OCI-LY1 (cell line): ENCODE data around the gene EVA1C.
"Not testable (repeated sequence)": the region's sequence is repeated elsewhere in the genome, so short reads cannot be mapped to it uniquely, and the experiment has no call there.

ENCODE experiments used
- H2AFZ ChIP-seq: fragments of 200-600 bp; sonication (generic), shearing (Covaris generic); 2 replicates; pipeline ENCODE4 v1.6.0; 2014; ENCODE audit warnings: antibody characterized with exemption, mild to moderate bottlenecking, low read length
- H3F3A ChIP-seq: fragments of 200-600 bp; sonication (generic), shearing (Covaris generic); 2 replicates; pipeline ENCODE4 v1.6.0; 2014; ENCODE audit warnings: mild to moderate bottlenecking, antibody characterized with exemption, low read length, moderate library complexity; ENCODE audit not compliant: insufficient read depth
- H3K27ac ChIP-seq: fragments of 200-600 bp; sonication (generic); 2 replicates; pipeline ENCODE4 v1.5.1; 2014; ENCODE audit warnings: low read length, mixed run types, mild to moderate bottlenecking, low read depth; ENCODE audit not compliant: poor library complexity, severe bottlenecking
- H3K27me3 ChIP-seq: fragments of 200-600 bp; sonication (generic); 2 replicates; pipeline ENCODE4 v1.6.0; 2014; ENCODE audit warnings: antibody characterized with exemption, mild to moderate bottlenecking, low read length, moderate library complexity; ENCODE audit not compliant: insufficient read depth
- H3K36me3 ChIP-seq: fragments of 200-600 bp; sonication (generic); 2 replicates; pipeline ENCODE4 v1.6.1; 2014; ENCODE audit warnings: mild to moderate bottlenecking, antibody characterized with exemption, low read length, moderate library complexity, mixed read lengths; ENCODE audit not compliant: insufficient read depth
- H3K4me1 ChIP-seq: fragments of 200-600 bp; sonication (generic); 2 replicates; pipeline ENCODE4 v1.5.1; 2014; ENCODE audit warnings: mild to moderate bottlenecking, low read length, moderate library complexity; ENCODE audit not compliant: insufficient read depth, severe bottlenecking
- H3K4me2 ChIP-seq: fragments of 200-600 bp; sonication (generic), shearing (Covaris generic); 2 replicates; pipeline ENCODE4 v1.6.1; 2014; ENCODE audit warnings: low read length
- H3K4me3 ChIP-seq: fragments of 200-600 bp; sonication (generic); 2 replicates; pipeline ENCODE4 v1.5.1; 2014; ENCODE audit warnings: low read length, low read depth, mild to moderate bottlenecking, mixed read lengths; ENCODE audit not compliant: poor library complexity, severe bottlenecking
- H3K79me2 ChIP-seq: fragments of 200-600 bp; shearing (Covaris generic); 2 replicates; pipeline ENCODE4 v1.6.1; 2016; ENCODE audit warnings: mixed run types, low read length, mixed read lengths; ENCODE audit not compliant: insufficient read depth
- H3K9ac ChIP-seq: fragments of 200-600 bp; sonication (generic), shearing (Covaris generic); 2 replicates; pipeline ENCODE4 v1.6.1; 2014; ENCODE audit warnings: mild to moderate bottlenecking, low read length, mixed read lengths
- H3K9me2 ChIP-seq: fragments of 200-600 bp; sonication (generic), shearing (Covaris generic); 2 replicates; pipeline ENCODE4 v1.6.1; 2014; ENCODE audit warnings: low read depth, mild to moderate bottlenecking, low read length, mixed read lengths
- H3K9me3 ChIP-seq: fragments of 200-600 bp; shearing (Covaris generic); 2 replicates; pipeline ENCODE4 v1.6.1; 2014; ENCODE audit warnings: low read length, mixed read lengths
- H4K20me1 ChIP-seq: fragments of 200-600 bp; sonication (generic), shearing (Covaris generic); 2 replicates; pipeline ENCODE4 v1.6.0; 2016; ENCODE audit warnings: mild to moderate bottlenecking, low read length; ENCODE audit not compliant: insufficient read depth
- EZH2 ChIP-seq: fragments of 200-600 bp; sonication (generic), shearing (Covaris generic); IDR thresholded peaks from 2 replicates; pipeline ENCODE4 v1.8.0; 2017; ENCODE audit warnings: borderline replicate concordance, mixed run types, mild to moderate bottlenecking, antibody characterized with exemption, low read length, moderate library complexity, mixed read lengths
- TF ChIP-seq, protein P1 (sequence below): fragments of 200-600 bp; sonication (generic), shearing (Covaris generic); IDR thresholded peaks from 2 replicates; pipeline ENCODE4 v1.5.1; 2017; ENCODE audit warnings: mild to moderate bottlenecking, antibody characterized with exemption, low read length, moderate library complexity, mixed read lengths

The EVA1C gene

DNA sequence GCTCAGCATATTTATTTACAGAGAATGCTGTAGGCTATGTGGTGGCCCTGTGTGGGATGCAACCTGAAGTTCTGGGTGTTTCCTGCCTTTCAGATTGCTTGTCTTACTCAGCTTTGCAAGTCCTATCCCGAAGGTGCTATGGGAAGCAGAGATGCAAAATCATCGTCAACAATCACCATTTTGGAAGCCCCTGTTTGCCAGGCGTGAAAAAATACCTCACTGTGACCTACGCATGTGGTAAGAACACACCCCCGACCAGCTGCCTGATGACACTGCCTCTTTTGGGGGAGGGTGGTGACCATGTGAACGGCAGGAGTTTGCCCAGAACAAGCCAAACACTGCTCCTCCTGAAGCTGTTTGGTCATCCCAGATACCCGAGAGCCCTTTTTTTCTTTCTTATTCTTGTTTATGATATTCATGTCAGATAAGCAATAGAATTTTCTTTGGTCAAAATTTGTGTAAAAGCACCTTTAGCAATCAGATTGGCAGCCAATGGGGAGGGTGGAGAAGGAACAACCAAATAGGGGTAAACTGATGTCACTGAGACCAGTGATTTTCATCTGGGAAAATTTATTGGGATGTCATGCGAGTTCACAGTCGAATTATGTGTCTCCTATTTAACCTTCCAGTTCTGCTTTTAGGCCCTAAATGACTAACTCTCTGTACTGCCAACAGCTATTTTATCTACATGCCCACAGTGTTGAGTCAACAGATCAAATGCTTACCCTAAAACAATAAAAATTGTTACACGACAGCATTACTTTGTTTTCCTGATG, 82.6 kb downstream of the EVA1C start:
- no peaks in the 10 kb centered on the region for H3K9me2 ChIP-seq
- H3K27me3 ChIP-seq = no peaks in the 10 kb centered on the region
- H3K4me1 ChIP-seq = no peaks in the 10 kb centered on the region
- no peak overlapping the region for H3K4me2 ChIP-seq
- H3K4me3 ChIP-seq = no peak overlapping the region
- no peaks in the 10 kb centered on the region for H4K20me1 ChIP-seq
- H3K79me2 ChIP-seq = no peaks in the 10 kb centered on the region
- H3K9ac ChIP-seq = no peak overlapping the region
- no peak for TF ChIP-seq EZH2
- no peaks in the 10 kb centered on the region for H3F3A ChIP-seq
- H3K27ac ChIP-seq = no peak overlapping the region
- H3K9me3 ChIP-seq = no peaks in the 10 kb centered on the region
- no peaks in the 10 kb centered on the region for H3K36me3 ChIP-seq
- H2AFZ ChIP-seq = no peak overlapping the region

DNA sequence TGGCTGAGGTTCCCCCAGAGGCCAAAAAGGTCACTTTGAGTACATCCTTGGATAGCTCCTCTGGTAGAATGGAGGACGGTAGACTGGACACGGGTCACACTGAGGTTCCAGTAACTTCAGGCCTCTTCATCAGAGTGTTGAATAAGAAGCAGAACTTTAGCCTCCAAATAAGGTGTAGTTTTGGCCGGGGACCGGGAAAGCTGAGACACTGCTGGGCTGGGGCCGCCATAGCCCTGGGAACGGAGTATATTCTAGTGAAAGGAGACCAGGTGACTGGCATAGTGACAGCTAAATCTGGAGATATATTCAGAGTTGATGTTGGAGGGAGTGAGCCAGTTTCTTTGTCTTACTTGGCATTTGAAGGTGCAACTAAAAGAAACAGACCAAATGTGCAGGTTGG, 84.1 kb downstream of the EVA1C start:
- TF ChIP-seq, protein P1, sequence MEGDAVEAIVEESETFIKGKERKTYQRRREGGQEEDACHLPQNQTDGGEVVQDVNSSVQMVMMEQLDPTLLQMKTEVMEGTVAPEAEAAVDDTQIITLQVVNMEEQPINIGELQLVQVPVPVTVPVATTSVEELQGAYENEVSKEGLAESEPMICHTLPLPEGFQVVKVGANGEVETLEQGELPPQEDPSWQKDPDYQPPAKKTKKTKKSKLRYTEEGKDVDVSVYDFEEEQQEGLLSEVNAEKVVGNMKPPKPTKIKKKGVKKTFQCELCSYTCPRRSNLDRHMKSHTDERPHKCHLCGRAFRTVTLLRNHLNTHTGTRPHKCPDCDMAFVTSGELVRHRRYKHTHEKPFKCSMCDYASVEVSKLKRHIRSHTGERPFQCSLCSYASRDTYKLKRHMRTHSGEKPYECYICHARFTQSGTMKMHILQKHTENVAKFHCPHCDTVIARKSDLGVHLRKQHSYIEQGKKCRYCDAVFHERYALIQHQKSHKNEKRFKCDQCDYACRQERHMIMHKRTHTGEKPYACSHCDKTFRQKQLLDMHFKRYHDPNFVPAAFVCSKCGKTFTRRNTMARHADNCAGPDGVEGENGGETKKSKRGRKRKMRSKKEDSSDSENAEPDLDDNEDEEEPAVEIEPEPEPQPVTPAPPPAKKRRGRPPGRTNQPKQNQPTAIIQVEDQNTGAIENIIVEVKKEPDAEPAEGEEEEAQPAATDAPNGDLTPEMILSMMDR = no peak
- no peak for TF ChIP-seq EZH2

DNA sequence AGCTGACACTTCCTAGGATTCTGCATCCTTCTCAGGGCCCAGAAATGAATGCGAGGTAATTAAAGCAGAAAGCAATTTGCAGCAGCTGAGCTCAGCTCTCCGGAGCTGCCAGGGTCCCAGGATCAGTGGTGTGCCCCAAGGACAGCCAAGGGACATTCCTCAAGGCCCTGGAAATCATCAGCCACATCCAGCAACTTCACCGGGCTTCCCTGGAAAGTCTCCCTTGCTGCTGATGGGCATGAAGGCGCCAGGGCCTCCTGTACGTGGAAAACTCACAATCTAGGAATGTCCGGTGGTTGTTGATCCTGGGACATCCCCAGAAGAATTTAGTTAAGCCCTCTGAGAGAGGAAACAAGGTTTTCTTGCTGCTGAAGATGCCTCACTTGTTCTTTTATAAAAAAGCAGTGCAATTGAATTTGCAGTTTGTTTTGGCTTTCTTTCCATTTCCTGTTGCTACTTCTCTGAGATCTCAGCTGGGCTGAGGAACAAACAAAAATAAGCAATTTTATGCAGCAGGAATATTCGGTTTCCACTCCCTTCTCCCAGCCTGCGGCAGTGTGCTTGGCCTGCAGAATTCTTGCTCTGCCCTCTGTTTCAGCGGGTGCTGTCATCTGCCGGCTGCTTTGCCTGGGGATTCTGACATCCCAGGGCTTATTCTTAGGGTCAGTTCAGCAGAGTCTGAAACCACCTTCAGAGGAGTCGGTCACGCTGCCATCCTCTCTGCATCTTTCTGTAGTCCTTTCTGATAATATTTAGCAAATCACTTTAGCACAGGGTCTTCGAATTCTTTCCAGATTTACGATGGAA, 86.9 kb downstream of the EVA1C start:
- Histone ChIP-seq H3F3A (no peaks in the 10 kb centered on the region), H3K79me2 (no peaks in the 10 kb centered on the region), H3K9me2 (no peaks in the 10 kb centered on the region), H3K9ac (no peak overlapping the region), H2AFZ (no peak overlapping the region), H3K4me2 (no peak overlapping the region), H3K36me3 (no peaks in the 10 kb centered on the region), H3K27ac (no peak overlapping the region), H3K4me1 (no peaks in the 10 kb centered on the region), H4K20me1 (no peaks in the 10 kb centered on the region), H3K27me3 (no peaks in the 10 kb centered on the region), H3K4me3 (no peak overlapping the region), H3K9me3 (no peaks in the 10 kb centered on the region)
- TF ChIP-seq EZH2 = no peak
- TF ChIP-seq, protein P1 = no peak

More for the DNA sequence above, 84.1 kb downstream of the EVA1C start:
- H3K4me3 ChIP-seq = no peak overlapping the region
- H2AFZ ChIP-seq = no peak overlapping the region
- H3K9ac ChIP-seq = no peak overlapping the region
- no peaks in the 10 kb centered on the region for H3K36me3 ChIP-seq
- H3K27me3 ChIP-seq = no peaks in the 10 kb centered on the region
- no peaks in the 10 kb centered on the region for H3K79me2 ChIP-seq
- no peak overlapping the region for H3K27ac ChIP-seq
- no peak overlapping the region for H3K4me2 ChIP-seq
- H3K9me2 ChIP-seq = no peaks in the 10 kb centered on the region
- H3F3A ChIP-seq = no peaks in the 10 kb centered on the region
- H3K4me1 ChIP-seq = no peaks in the 10 kb centered on the region
- H3K9me3 ChIP-seq = no peaks in the 10 kb centered on the region
- H4K20me1 ChIP-seq = no peaks in the 10 kb centered on the region

DNA sequence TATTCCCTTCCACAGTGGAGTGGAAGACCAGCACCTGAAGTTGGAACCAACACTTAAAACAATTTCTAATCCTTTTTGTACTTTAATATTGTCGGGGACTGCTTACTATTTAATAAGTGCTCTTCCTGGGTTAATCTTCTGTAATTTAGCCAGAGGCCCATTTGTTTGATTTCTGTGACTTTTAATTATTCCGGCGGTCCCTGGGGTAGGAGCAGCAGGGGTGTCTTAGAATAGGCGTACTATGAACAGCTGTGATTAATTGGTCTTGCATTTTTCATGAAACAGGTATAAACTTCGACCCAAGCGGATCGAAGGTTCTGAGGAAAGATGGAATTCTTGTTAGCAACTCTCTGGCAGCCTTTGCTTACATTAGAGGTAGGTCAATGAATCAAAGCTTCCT, 91.1 kb downstream of the EVA1C start:
- H3K9me2 ChIP-seq, H3K36me3 ChIP-seq, H2AFZ ChIP-seq, H3K27ac ChIP-seq, H3F3A ChIP-seq, H3K27me3 ChIP-seq, H3K4me1 ChIP-seq, H3K9ac ChIP-seq, H3K4me2 ChIP-seq, H3K4me3 ChIP-seq, H3K9me3 ChIP-seq, H4K20me1 ChIP-seq, H3K79me2 ChIP-seq: not testable (repeated sequence)

DNA sequence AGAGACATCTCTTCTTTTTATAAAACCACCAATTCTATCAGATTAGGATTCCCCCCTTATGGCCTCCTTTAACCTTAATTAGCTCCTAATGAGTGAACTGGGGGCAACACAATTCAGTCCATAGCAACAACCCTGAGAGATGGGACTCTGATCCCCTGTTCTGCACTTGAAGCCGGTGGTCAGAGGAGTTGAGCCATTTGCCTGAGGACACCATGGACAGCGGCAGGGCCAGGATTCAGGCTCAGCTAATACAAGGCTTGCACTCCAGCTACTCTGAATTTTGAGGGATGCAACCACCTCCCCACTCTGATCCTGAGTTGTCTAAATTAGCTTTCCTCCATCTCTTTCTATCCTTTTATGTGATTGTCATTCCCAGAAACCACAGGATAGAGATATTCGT, 93.3 kb downstream of the EVA1C start:
- H3K9me2 ChIP-seq, H3K27ac ChIP-seq, H2AFZ ChIP-seq, H3K4me3 ChIP-seq, H3K9me3 ChIP-seq, H3F3A ChIP-seq, H3K36me3 ChIP-seq, H3K27me3 ChIP-seq, H3K79me2 ChIP-seq, H3K9ac ChIP-seq, H3K4me2 ChIP-seq, H3K4me1 ChIP-seq, H4K20me1 ChIP-seq: not testable (repeated sequence)
